GM21825 (cell line): ENCODE measurements around the gene ANO8.
"Not testable (repeated sequence)": the region's sequence is repeated elsewhere in the genome, so short reads cannot be mapped to it uniquely, and the experiment has no call there.

Experiments
- ATAC-seq: cut with Tn5 transposase; IDR thresholded peaks from one replicate; pipeline ENCODE4 v1.9.1; 2021; ENCODE audit warnings: mild to moderate bottlenecking, moderate library complexity; ENCODE audit not compliant: unreplicated experiment

Gene ANO8

GRCh38 chr19:17294051-17294891 is 40.4 kb downstream of the ANO8 start:
- no peak for ATAC-seq

GRCh38 chr19:17293605-17294004 is 41.0 kb downstream of the ANO8 start:
- ATAC-seq: no peak

- ATAC-seq: peak; percentile 66
Observed at GRCh38 chr19:17292301-17293074, 42.2 kb downstream of the ANO8 start.

- no peak for ATAC-seq
Observed at GRCh38 chr19:17289489-17289888, 45.2 kb downstream of the ANO8 start.

GRCh38 chr19:17286752-17287151 is 47.9 kb downstream of the ANO8 start:
- no peak for ATAC-seq

GRCh38 chr19:17286263-17286662 is 48.4 kb downstream of the ANO8 start:
- no peak for ATAC-seq

- ATAC-seq: no peak
Observed at GRCh38 chr19:17285415-17286135, 49.1 kb downstream of the ANO8 start.

- no peak for ATAC-seq
Observed at GRCh38 chr19:17283504-17283996, 51.1 kb downstream of the ANO8 start.

GRCh38 chr19:17282488-17283125 is 52.0 kb downstream of the ANO8 start:
- ATAC-seq: peak; percentile 47

- ATAC-seq: peak; percentile 29
Observed at GRCh38 chr19:17281391-17282304, 53.0 kb downstream of the ANO8 start, which contains the start of gene ANKLE1. Gene ANKLE1 (plus strand): TSS chr19:17281901. CDS start chr19:17281921, 20 bp downstream.

- ATAC-seq: no peak
Observed at GRCh38 chr19:17279436-17279835, 55.2 kb downstream of the ANO8 start.

- ATAC-seq: no peak
Observed at GRCh38 chr19:17275441-17276175, 59.0 kb downstream of the ANO8 start.

- ATAC-seq: not testable (repeated sequence)
Observed at GRCh38 chr19:17274892-17275291, 59.8 kb downstream of the ANO8 start.
